HEK293 (cell line): ENCODE results near the gene WRNIP1.

ENCODE experiments used
- GLI2 ChIP-seq: fragments of 450-650 bp; formaldehyde crosslinking; IDR thresholded peaks from 2 replicates; pipeline ENCODE4; 2017; ENCODE audit warnings: missing biosample characterization, missing genetic modification characterization, low read depth, borderline replicate concordance
- HOXD13 ChIP-seq: sonication (generic); formaldehyde crosslinking; IDR thresholded peaks from 2 replicates; pipeline ENCODE4 v1.8.0; 2022; ENCODE audit warnings: missing genetic modification reagents, borderline replicate concordance
- KLF1 ChIP-seq: fragments of 450-650 bp; formaldehyde crosslinking; IDR thresholded peaks from 2 replicates; pipeline ENCODE4 v1.5.1; 2016; ENCODE audit warnings: missing biosample characterization, missing genetic modification characterization
- YY1 ChIP-seq: fragments of 450-650 bp; formaldehyde crosslinking; IDR thresholded peaks from 2 replicates; pipeline ENCODE4 v1.5.1; 2018; ENCODE audit warnings: missing biosample characterization, missing genetic modification characterization
- ZBTB20 ChIP-seq: fragments of 450-650 bp; formaldehyde crosslinking; IDR thresholded peaks from 2 replicates; pipeline ENCODE4 v1.5.1; 2016; ENCODE audit warnings: missing biosample characterization, missing genetic modification characterization
- ZBTB7A ChIP-seq: fragments of 450-650 bp; formaldehyde crosslinking; IDR thresholded peaks from 2 replicates; pipeline ENCODE4 v1.5.1; 2016; ENCODE audit warnings: low read depth, missing biosample characterization, missing genetic modification characterization
- ZNF501 ChIP-seq: fragments of 450-650 bp; formaldehyde crosslinking; IDR thresholded peaks from 2 replicates; pipeline ENCODE4 v1.5.1; 2016; ENCODE audit warnings: missing biosample characterization, missing genetic modification characterization
- ZNF555 ChIP-seq: fragments of 450-650 bp; formaldehyde crosslinking; conservative IDR thresholded peaks from 2 replicates; pipeline ENCODE4 v1.5.1; 2017; ENCODE audit warnings: missing biosample characterization, mild to moderate bottlenecking, missing genetic modification characterization, inconsistent platforms
- TF ChIP-seq, protein P1 (sequence below): fragments of 450-650 bp; formaldehyde crosslinking; IDR thresholded peaks from 2 replicates; pipeline ENCODE4 v1.5.1; 2016; ENCODE audit warnings: missing biosample characterization, missing genetic modification characterization
- TF ChIP-seq, protein P2 (sequence below): fragments of 450-650 bp; formaldehyde crosslinking; IDR thresholded peaks from 2 replicates; pipeline ENCODE4 v1.5.1; 2016; ENCODE audit warnings: missing biosample characterization, missing genetic modification characterization
- TF ChIP-seq, protein P3 (sequence below): fragments of 450-650 bp; formaldehyde crosslinking; IDR thresholded peaks from 2 replicates; pipeline ENCODE4 v1.5.1; 2016; ENCODE audit warnings: missing biosample characterization, missing genetic modification characterization
- TF ChIP-seq, protein P4 (sequence below): fragments of 450-650 bp; formaldehyde crosslinking; conservative IDR thresholded peaks from 2 replicates; pipeline ENCODE4 v1.5.1; 2016; ENCODE audit warnings: low read depth, missing biosample characterization, missing genetic modification characterization

DNA sequence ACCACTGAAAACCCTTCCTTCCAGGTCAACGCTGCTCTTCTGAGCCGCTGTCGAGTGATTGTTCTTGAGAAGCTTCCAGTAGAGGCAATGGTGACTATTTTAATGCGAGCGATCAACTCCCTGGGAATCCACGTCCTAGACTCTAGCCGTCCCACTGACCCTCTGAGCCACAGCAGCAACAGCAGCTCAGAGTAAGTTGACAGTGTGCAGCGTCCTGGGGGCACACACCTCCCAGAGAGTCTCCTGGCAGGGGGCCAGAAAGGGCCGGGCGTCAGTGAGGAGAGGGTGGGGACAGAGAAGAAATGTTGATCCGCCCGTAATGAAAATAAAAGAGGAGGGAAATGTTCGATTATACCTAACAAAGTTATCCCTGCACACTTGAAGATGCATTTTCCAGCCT, 5.0 kb downstream of the WRNIP1 start:
- TF ChIP-seq ZNF555 (tag by site-specific recombination) = no peak
- TF ChIP-seq, protein P1, sequence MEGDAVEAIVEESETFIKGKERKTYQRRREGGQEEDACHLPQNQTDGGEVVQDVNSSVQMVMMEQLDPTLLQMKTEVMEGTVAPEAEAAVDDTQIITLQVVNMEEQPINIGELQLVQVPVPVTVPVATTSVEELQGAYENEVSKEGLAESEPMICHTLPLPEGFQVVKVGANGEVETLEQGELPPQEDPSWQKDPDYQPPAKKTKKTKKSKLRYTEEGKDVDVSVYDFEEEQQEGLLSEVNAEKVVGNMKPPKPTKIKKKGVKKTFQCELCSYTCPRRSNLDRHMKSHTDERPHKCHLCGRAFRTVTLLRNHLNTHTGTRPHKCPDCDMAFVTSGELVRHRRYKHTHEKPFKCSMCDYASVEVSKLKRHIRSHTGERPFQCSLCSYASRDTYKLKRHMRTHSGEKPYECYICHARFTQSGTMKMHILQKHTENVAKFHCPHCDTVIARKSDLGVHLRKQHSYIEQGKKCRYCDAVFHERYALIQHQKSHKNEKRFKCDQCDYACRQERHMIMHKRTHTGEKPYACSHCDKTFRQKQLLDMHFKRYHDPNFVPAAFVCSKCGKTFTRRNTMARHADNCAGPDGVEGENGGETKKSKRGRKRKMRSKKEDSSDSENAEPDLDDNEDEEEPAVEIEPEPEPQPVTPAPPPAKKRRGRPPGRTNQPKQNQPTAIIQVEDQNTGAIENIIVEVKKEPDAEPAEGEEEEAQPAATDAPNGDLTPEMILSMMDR = no peak
- no peak for TF ChIP-seq HOXD13 (CRISPR knock-in tag)
- TF ChIP-seq, protein P2, sequence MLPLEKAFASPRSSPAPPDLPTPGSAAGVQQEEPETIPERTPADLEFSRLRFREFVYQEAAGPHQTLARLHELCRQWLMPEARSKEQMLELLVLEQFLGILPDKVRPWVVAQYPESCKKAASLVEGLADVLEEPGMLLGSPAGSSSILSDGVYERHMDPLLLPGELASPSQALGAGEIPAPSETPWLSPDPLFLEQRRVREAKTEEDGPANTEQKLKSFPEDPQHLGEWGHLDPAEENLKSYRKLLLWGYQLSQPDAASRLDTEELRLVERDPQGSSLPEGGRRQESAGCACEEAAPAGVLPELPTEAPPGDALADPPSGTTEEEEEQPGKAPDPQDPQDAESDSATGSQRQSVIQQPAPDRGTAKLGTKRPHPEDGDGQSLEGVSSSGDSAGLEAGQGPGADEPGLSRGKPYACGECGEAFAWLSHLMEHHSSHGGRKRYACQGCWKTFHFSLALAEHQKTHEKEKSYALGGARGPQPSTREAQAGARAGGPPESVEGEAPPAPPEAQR = no peak
- TF ChIP-seq KLF1 (tag by site-specific recombination) = peak; percentile 78
- TF ChIP-seq YY1 (tag by site-specific recombination) = no peak
- no peak for TF ChIP-seq ZBTB7A
- no peak for TF ChIP-seq ZNF501
- no peak for TF ChIP-seq ZBTB20
- TF ChIP-seq, protein P3, sequence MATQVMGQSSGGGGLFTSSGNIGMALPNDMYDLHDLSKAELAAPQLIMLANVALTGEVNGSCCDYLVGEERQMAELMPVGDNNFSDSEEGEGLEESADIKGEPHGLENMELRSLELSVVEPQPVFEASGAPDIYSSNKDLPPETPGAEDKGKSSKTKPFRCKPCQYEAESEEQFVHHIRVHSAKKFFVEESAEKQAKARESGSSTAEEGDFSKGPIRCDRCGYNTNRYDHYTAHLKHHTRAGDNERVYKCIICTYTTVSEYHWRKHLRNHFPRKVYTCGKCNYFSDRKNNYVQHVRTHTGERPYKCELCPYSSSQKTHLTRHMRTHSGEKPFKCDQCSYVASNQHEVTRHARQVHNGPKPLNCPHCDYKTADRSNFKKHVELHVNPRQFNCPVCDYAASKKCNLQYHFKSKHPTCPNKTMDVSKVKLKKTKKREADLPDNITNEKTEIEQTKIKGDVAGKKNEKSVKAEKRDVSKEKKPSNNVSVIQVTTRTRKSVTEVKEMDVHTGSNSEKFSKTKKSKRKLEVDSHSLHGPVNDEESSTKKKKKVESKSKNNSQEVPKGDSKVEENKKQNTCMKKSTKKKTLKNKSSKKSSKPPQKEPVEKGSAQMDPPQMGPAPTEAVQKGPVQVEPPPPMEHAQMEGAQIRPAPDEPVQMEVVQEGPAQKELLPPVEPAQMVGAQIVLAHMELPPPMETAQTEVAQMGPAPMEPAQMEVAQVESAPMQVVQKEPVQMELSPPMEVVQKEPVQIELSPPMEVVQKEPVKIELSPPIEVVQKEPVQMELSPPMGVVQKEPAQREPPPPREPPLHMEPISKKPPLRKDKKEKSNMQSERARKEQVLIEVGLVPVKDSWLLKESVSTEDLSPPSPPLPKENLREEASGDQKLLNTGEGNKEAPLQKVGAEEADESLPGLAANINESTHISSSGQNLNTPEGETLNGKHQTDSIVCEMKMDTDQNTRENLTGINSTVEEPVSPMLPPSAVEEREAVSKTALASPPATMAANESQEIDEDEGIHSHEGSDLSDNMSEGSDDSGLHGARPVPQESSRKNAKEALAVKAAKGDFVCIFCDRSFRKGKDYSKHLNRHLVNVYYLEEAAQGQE (tag by site-specific recombination) = no peak
- TF ChIP-seq, protein P4, sequence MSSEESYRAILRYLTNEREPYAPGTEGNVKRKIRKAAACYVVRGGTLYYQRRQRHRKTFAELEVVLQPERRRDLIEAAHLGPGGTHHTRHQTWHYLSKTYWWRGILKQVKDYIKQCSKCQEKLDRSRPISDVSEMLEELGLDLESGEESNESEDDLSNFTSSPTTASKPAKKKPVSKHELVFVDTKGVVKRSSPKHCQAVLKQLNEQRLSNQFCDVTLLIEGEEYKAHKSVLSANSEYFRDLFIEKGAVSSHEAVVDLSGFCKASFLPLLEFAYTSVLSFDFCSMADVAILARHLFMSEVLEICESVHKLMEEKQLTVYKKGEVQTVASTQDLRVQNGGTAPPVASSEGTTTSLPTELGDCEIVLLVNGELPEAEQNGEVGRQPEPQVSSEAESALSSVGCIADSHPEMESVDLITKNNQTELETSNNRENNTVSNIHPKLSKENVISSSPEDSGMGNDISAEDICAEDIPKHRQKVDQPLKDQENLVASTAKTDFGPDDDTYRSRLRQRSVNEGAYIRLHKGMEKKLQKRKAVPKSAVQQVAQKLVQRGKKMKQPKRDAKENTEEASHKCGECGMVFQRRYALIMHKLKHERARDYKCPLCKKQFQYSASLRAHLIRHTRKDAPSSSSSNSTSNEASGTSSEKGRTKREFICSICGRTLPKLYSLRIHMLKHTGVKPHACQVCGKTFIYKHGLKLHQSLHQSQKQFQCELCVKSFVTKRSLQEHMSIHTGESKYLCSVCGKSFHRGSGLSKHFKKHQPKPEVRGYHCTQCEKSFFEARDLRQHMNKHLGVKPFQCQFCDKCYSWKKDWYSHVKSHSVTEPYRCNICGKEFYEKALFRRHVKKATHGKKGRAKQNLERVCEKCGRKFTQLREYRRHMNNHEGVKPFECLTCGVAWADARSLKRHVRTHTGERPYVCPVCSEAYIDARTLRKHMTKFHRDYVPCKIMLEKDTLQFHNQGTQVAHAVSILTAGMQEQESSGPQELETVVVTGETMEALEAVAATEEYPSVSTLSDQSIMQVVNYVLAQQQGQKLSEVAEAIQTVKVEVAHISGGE = no peak
- TF ChIP-seq GLI2 (tag by site-specific recombination) = no peak
